Measurements from ENCODE around the gene EFNA2.
"Not testable (repeated sequence)": the region's sequence is repeated elsewhere in the genome, so short reads cannot be mapped to it uniquely, and the experiment has no call there.

Gene EFNA2

GRCh38 chr19:1298235-1298634 is 12.6 kb downstream of the EFNA2 start:
- H3K9me3 ChIP-seq = no peaks in the 10 kb centered on the region
- H3K27ac ChIP-seq = no peak overlapping the region
- no peaks in the 10 kb centered on the region for H3K36me3 ChIP-seq
- TF ChIP-seq, protein P1, sequence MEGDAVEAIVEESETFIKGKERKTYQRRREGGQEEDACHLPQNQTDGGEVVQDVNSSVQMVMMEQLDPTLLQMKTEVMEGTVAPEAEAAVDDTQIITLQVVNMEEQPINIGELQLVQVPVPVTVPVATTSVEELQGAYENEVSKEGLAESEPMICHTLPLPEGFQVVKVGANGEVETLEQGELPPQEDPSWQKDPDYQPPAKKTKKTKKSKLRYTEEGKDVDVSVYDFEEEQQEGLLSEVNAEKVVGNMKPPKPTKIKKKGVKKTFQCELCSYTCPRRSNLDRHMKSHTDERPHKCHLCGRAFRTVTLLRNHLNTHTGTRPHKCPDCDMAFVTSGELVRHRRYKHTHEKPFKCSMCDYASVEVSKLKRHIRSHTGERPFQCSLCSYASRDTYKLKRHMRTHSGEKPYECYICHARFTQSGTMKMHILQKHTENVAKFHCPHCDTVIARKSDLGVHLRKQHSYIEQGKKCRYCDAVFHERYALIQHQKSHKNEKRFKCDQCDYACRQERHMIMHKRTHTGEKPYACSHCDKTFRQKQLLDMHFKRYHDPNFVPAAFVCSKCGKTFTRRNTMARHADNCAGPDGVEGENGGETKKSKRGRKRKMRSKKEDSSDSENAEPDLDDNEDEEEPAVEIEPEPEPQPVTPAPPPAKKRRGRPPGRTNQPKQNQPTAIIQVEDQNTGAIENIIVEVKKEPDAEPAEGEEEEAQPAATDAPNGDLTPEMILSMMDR (IDR thresholded peaks at IDR 0.05) = no peak
- no peak overlapping the region for H3K4me3 ChIP-seq
- no peak for DNase-seq
- peaks cover 0 to 13% (median 3%) of the 10 kb centered on the region in 4 donors for H3K4me1 ChIP-seq
- peaks cover 0 to 67% of the 10 kb centered on the region in 2 donors for H3K27me3 ChIP-seq
- intact Hi-C loops (cut with DNase I; ENCODE audit: low total_unique reads) = no loop called here

GRCh38 chr19:1299801-1300200 is 14.1 kb downstream of the EFNA2 start:
- intact Hi-C loops (cut with DNase I; ENCODE audit: low total_unique reads) = no loop called here
- H3K4me1 ChIP-seq = peaks cover 0 to 12% (median 3%) of the 10 kb centered on the region in 4 donors
- no peak overlapping the region for H3K27ac ChIP-seq
- H3K9me3 ChIP-seq = no peaks in the 10 kb centered on the region
- H3K36me3 ChIP-seq = no peaks in the 10 kb centered on the region
- H3K27me3 ChIP-seq = peaks cover 0 to 51% of the 10 kb centered on the region in 2 donors
- H3K4me3 ChIP-seq = no peak overlapping the region
- TF ChIP-seq, protein P1 (IDR thresholded peaks at IDR 0.05) = no peak
- DNase-seq = no peak

GRCh38 chr19:1300744-1301490 is 15.2 kb downstream of the EFNA2 start:
- no peak overlapping the region for H3K27ac ChIP-seq
- H3K9me3 ChIP-seq = no peaks in the 10 kb centered on the region
- TF ChIP-seq, protein P1 (IDR thresholded peaks at IDR 0.05) = no peak
- no peak for DNase-seq
- no peaks in the 10 kb centered on the region for H3K36me3 ChIP-seq
- H3K4me3 ChIP-seq = no peak overlapping the region
- intact Hi-C loops (cut with DNase I; ENCODE audit: low total_unique reads) = no loop called here
- peaks cover 0 to under 1% (median 0%) of the 10 kb centered on the region in 4 donors for H3K4me1 ChIP-seq
- H3K27me3 ChIP-seq = peaks cover 0 to 40% of the 10 kb centered on the region in 2 donors

GRCh38 chr19:1302533-1303239 is 17.0 kb downstream of the EFNA2 start:
- no peaks in the 10 kb centered on the region for H3K9me3 ChIP-seq
- intact Hi-C loops (cut with DNase I; ENCODE audit: low total_unique reads) = no loop called here
- H3K36me3 ChIP-seq = no peaks in the 10 kb centered on the region
- H3K27ac ChIP-seq = no peak overlapping the region
- no peak overlapping the region for H3K4me3 ChIP-seq
- no peaks in the 10 kb centered on the region for H3K4me1 ChIP-seq
- H3K27me3 ChIP-seq = peaks cover 0 to 28% of the 10 kb centered on the region in 2 donors
- TF ChIP-seq, protein P1 (IDR thresholded peaks at IDR 0.05) = no peak
- DNase-seq = no peak

DNA sequence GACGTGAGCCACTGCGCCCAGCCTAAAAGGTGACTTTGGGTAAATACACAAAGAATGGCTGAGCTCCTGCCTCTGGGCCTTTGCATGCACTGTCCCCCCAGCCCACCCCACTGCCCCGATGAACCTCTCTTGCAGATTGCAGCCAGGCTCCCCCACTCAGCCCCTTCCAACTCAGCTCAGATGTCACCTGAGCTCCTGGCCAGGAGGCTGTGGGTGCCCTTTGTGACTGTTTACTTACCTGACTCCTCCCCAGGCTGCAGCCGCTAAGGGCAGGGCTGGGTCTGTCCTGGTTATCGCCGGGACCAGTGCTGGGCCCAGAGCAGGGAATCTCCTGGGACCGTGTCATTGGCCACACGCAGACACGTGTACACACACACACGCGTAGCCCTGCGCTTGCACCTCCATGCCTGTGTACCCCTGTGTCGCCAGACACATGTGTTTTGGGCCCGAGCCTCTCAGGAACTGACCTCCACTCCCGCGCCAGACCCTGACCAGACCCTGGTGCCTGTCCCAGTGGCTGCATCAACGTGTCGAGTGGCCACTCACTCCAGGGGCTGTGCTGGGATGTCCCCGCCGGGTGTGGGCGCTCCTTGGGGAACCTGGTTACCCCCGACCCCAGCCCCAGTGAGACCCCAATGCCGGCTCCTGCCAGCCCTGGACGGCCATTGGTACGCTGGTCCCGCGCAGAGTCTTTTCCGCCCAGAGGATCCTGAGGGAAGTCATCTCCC is 18.7 kb downstream of the EFNA2 start:
- no peaks in the 10 kb centered on the region for H3K36me3 ChIP-seq
- no peak overlapping the region for H3K27ac ChIP-seq
- TF ChIP-seq, protein P1 (IDR thresholded peaks at IDR 0.05) = no peak
- no peak overlapping the region for H3K4me3 ChIP-seq
- no peak for DNase-seq
- peaks cover 0 to 37% of the 10 kb centered on the region in 2 donors for H3K27me3 ChIP-seq
- no peaks in the 10 kb centered on the region for H3K4me1 ChIP-seq
- H3K9me3 ChIP-seq = no peaks in the 10 kb centered on the region
- intact Hi-C loops (cut with DNase I; ENCODE audit: low total_unique reads) = no loop called here

DNA sequence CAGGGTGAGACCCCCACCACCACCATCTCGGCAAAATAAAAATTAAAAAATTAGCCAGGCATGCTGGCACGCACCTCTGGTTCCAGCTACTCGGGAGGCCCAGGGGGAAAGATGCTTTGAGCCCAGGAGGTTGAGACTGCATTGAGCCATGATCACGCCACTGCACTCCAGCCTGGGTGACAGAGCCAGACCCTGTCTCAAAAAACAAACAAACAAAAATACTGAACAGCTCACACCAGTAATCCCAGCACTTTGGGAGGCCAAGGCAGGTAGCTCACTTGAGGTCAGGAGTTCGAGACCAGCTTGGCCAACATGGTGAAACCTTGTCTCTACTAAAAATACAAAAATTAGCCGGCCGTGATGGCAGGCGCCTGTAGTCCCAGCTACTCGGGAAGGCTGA is 19.7 kb downstream of the EFNA2 start:
- H3K27me3 ChIP-seq = peaks cover 0 to 38% of the 10 kb centered on the region in 2 donors
- DNase-seq; H3K4me3 ChIP-seq; H3K27ac ChIP-seq; H3K36me3 ChIP-seq; intact Hi-C loops (cut with DNase I; ENCODE audit: low total_unique reads); H3K4me1 ChIP-seq; H3K9me3 ChIP-seq: not testable (repeated sequence)
